Osteoblast (primary cell): ENCODE measurements around the gene AJM1. TPM values are rescaled to one million over a fixed set of nuclear protein-coding genes. Genes with fewer than 3 reads are reported as not detected.

ENCODE experiments used
- DNase-seq: peaks from one replicate; pipeline ENCODE4 v3.0.0; 2011; ENCODE audit warnings: low spot score, mixed read lengths; ENCODE audit not compliant: insufficient read length; ENCODE audit errors: missing footprints
- H2AFZ ChIP-seq: 2 replicates; pipeline ENCODE4 v1.6.0; 2011; ENCODE audit warnings: mild to moderate bottlenecking, low read length
- H3K27ac ChIP-seq: 2 replicates; pipeline ENCODE4 v1.5.1; 2011; ENCODE audit warnings: mild to moderate bottlenecking, low read depth, low read length, moderate library complexity
- H3K27me3 ChIP-seq: 2 replicates; pipeline ENCODE4 v1.6.0; 2012; ENCODE audit warnings: mild to moderate bottlenecking, control low read depth, inconsistent platforms, low read length, moderate library complexity; ENCODE audit not compliant: insufficient read depth
- H3K36me3 ChIP-seq: 2 replicates; pipeline ENCODE4 v1.5.1; 2011; ENCODE audit warnings: mild to moderate bottlenecking, low read length, control low read depth, moderate library complexity; ENCODE audit not compliant: insufficient read depth
- H3K4me1 ChIP-seq: 2 replicates; pipeline ENCODE4 v1.5.1; 2011; ENCODE audit warnings: mild to moderate bottlenecking, low read length, control low read depth, moderate library complexity; ENCODE audit not compliant: insufficient read depth
- H3K4me2 ChIP-seq: 2 replicates; pipeline ENCODE4 v1.6.0; 2011; ENCODE audit warnings: mild to moderate bottlenecking, low read length; ENCODE audit not compliant: insufficient read depth
- H3K4me3 ChIP-seq: fragments of 200-600 bp; sonication (generic); 3 replicates; pipeline ENCODE4 v1.5.1; 2012; ENCODE audit warnings: mild to moderate bottlenecking, low read length, inconsistent platforms; ENCODE audit not compliant: insufficient read depth
- H3K79me2 ChIP-seq: 2 replicates; pipeline ENCODE4 v1.6.0; 2012; ENCODE audit warnings: mild to moderate bottlenecking, low read length, control low read depth, inconsistent platforms; ENCODE audit not compliant: insufficient read depth
- H3K9me3 ChIP-seq: 2 replicates; pipeline ENCODE4 v1.5.1; 2011; ENCODE audit warnings: low read depth, low read length, control low read depth
- H4K20me1 ChIP-seq: 2 replicates; pipeline ENCODE4 v1.6.0; 2012; ENCODE audit warnings: mild to moderate bottlenecking, low read length, control low read depth; ENCODE audit not compliant: insufficient read depth
- total RNA-seq: library from RNA; depleted of rRNA; stranded (reverse); fragments of >200 nt; gene quantifications from 2 replicates; pipeline ENCODE4 v1.2.3, GENCODE V29; 2012
- TF ChIP-seq, protein P1 (sequence below): IDR thresholded peaks from 2 replicates; pipeline ENCODE4 v1.5.1; 2011; ENCODE audit warnings: mild to moderate bottlenecking, low read depth, low read length, moderate library complexity; ENCODE audit errors: extremely low read depth

The AJM1 gene
- total RNA-seq, 1 donor: 1.1 TPM

DNA sequence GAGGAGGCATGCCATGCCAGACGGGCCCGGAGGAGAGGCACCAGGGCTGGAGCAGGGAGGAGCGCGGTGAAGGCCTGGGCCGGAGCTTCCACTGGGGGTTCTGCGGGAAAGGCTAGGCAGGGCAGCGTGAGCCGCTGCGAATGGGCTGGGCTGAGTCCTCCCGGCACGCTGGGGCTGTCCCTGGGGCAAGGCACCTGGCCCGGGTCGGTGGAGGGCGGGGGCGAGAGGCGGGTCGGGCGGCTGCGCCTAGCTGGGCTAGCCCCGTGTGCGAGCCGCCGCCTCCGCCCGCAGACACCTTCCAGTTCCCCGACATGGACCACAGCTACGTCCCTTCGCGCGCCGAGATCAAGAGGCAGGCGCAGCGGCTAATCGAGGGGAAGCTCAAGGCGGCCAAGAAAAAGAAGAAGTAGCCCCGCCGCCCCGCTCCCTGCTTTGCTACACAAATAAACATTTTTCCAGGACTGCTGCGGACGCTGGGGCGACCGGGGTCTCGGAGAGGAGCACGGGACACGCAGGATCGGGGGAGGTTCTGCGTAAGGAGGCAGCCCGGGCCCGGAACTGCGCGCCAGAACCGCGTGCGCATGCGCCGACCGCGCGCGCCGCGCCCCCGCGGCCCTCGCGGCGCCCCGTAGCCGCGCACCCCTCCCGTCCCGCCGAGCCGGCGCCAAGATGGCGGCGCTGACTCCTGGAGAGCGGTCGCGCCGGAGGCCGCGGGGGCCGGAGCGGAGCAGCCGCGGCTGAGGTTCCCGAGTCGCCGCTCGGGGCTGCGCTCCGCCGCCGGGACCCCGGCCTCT lies 34.8 kb upstream of the AJM1 start, which contains the start of gene RABL6:
Gene RABL6, plus strand, starts transcription at position 668 of the 794 bp plus-strand sequence. CDS start 249 bp downstream, outside the sequence.
- TF ChIP-seq, protein P1, sequence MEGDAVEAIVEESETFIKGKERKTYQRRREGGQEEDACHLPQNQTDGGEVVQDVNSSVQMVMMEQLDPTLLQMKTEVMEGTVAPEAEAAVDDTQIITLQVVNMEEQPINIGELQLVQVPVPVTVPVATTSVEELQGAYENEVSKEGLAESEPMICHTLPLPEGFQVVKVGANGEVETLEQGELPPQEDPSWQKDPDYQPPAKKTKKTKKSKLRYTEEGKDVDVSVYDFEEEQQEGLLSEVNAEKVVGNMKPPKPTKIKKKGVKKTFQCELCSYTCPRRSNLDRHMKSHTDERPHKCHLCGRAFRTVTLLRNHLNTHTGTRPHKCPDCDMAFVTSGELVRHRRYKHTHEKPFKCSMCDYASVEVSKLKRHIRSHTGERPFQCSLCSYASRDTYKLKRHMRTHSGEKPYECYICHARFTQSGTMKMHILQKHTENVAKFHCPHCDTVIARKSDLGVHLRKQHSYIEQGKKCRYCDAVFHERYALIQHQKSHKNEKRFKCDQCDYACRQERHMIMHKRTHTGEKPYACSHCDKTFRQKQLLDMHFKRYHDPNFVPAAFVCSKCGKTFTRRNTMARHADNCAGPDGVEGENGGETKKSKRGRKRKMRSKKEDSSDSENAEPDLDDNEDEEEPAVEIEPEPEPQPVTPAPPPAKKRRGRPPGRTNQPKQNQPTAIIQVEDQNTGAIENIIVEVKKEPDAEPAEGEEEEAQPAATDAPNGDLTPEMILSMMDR: no peak
- peak within 1 kb of the TSS; percentile 82 for H2AFZ ChIP-seq
- peak within 1 kb of the TSS; percentile 99 for H3K4me2 ChIP-seq
- H3K27ac ChIP-seq: peak within 1 kb of the TSS; percentile 53
- peak; percentile 100 for DNase-seq
- peaks cover 44% of the 10 kb centered on the region for H3K79me2 ChIP-seq
- H3K4me3 ChIP-seq: peak within 1 kb of the TSS; percentile 89
- H3K9me3 ChIP-seq: no peaks in the 10 kb centered on the region
- H3K27me3 ChIP-seq: no peaks in the 10 kb centered on the region
- H3K4me1 ChIP-seq: peaks cover 16% of the 10 kb centered on the region
- H4K20me1 ChIP-seq: peaks cover 14% of the 10 kb centered on the region
- peaks cover 12% of the 10 kb centered on the region for H3K36me3 ChIP-seq

DNA sequence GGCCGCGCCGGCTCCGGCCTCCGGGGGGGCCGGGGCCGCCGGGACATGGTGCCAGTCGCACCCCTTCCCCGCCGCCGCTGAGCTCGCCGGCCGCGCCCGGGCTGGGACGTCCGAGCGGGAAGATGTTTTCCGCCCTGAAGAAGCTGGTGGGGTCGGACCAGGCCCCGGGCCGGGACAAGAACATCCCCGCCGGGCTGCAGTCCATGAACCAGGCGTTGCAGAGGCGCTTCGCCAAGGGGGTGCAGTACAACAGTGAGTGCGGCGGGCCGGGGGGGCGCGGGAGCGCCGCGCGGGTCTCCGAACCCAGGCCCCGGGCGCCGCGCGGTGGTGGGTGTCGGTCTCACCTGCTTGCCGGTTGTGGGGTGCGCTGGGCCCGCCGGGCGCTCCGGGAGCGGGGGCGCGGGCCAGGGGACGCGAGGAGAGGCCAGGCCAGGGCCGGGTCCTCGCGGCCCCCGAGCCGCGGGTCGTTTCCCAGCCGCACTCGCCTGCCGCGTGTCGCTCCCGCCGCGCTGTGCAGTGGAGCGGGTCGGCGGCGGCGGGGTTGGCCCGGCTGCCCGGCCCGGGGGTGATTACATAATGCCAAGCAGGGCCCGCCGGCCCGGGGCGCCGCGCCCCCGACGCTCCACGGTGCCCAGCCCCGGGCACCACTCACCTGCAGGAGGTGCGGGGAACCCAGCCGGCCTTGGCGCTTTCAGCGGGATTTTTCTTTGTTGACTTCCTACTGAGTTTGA lies 34.0 kb upstream of the AJM1 start:
- TF ChIP-seq, protein P1: no peak
- Histone ChIP-seq H3K4me1 (peaks cover 16% of the 10 kb centered on the region), H3K27ac (peak overlapping the region; percentile 53), H3K79me2 (peaks cover 52% of the 10 kb centered on the region), H3K4me2 (peak overlapping the region; percentile 99), H3K9me3 (no peaks in the 10 kb centered on the region), H3K4me3 (peak overlapping the region; percentile 89), H3K36me3 (peaks cover 17% of the 10 kb centered on the region), H4K20me1 (peaks cover 19% of the 10 kb centered on the region), H2AFZ (peak overlapping the region; percentile 62), H3K27me3 (no peaks in the 10 kb centered on the region)
- peak; percentile 93 for DNase-seq

DNA sequence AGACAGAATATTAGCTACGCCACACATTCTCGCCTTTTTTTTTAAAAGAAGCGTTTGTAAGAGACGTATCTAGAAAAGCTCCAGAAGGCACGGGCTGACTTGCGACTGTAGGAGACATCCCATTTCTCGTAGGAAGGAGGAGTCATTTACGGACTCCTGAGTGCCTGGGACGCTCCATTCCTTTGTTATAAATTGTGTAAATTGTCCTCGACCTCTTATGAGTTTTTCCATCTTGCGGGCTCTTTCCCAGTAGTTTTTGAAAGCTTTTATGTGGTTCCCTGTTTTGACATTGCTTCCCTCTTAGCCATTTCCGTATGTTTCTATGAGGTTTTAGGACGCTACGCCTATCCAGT lies 33.5 kb upstream of the AJM1 start:
- H3K36me3 ChIP-seq: peaks cover 20% of the 10 kb centered on the region
- H3K4me1 ChIP-seq: peaks cover 16% of the 10 kb centered on the region
- TF ChIP-seq, protein P1: no peak
- H4K20me1 ChIP-seq: peaks cover 19% of the 10 kb centered on the region
- H3K27ac ChIP-seq: peak overlapping the region; percentile 37
- no peaks in the 10 kb centered on the region for H3K27me3 ChIP-seq
- H3K79me2 ChIP-seq: peaks cover 56% of the 10 kb centered on the region
- DNase-seq: peak; percentile 96
- peak overlapping the region; percentile 72 for H2AFZ ChIP-seq
- no peaks in the 10 kb centered on the region for H3K9me3 ChIP-seq
- H3K4me3 ChIP-seq: peak overlapping the region; percentile 89
- H3K4me2 ChIP-seq: peak overlapping the region; percentile 99
